Measurements from ENCODE around the gene DCBLD1. TPM values are rescaled to one million over a fixed set of nuclear protein-coding genes. Genes with fewer than 3 reads are reported as not detected.

Gene DCBLD1
- total RNA-seq, 1 donor from 2014 or later = 19.5 TPM

DNA sequence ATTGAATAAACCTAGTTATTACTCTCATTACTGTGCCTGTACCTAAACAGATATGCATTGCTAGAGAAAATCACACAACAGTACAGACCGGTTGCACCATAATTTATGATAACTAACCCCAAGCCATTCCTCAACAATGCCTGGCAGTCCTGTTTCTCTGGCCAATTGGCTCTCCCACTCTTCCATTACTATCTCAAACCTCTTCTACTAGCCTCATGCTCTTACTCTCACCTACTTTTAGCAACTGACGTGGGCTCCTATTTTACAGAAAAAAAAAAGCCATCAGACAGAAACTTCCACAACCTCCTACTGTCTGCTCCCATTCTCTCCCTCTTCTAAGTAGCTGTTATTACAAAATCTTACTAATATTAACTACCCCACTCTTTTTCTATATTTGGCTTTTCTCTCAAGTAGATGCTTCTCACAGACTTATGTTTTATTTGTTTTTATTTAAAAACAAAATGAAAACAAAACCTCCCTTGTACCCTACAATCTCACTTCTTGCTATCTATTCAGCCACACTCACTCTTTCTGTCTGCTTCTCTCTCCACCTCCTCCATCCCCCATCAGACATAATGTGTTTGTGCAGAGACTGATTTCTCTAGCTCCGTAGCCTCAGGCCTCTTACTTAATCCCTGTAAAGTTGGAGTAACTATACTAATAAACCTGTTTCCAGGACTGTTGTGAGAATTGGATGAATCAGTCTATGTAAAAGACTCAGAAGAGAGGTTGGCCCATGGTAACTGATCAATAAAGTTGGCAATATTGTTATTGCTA is 110.7 kb downstream of the DCBLD1 start:
- DNase-seq (no peak), ATAC-seq (no peak)
- Histone ChIP-seq H3K9me3 (no peaks in the 10 kb centered on the region), H3K4me1 (no peaks in the 10 kb centered on the region), H3K36me3 (peaks cover 18% of the 10 kb centered on the region), H3K27ac (no peak overlapping the region), H3K4me3 (no peak overlapping the region), H3K27me3 (no peaks in the 10 kb centered on the region)
- intact Hi-C loops (cut with DNase I) = no loop called here
- no peak for TF ChIP-seq CTCF (IDR thresholded peaks at IDR 0.05)

DNA sequence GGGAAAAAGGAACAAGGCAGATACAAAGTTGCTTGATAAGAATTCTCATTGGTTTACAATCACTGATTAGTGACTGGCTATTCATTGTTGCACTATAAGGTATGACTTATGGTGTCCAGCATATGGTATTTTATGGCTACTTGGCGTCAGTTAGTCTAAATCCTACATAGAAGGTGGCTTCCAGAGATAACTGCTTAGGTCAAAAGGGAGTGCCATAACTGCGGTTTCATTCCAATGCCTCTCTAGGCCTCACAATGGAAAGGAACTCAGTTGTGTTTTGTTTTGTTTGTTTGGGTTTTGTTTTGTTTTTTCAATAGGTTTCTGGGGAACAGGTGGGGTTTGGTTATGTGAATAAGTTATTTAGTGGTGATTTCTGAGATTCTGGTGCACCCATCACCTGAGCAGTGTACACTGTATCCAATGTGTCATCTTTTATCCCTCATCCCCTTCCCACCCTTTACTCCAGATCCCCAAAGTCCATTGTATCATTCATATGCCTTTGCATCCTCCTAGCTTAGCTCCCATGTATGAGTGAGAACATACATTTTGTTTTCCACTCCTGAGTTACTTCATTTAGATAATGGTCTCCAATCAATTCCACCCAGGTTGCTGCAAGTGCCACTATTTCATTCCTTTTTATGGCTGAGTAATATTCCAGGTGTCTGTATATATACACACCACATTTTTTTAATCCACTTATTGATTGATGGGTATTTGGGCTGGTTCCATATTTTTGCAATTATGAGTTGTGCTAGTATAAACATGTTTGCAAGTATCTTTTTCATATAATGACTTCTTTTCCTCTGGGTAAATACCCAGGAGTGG is 112.8 kb downstream of the DCBLD1 start:
- no peak for ATAC-seq
- no peak for TF ChIP-seq CTCF (IDR thresholded peaks at IDR 0.05)
- H3K36me3 ChIP-seq = peaks cover 1% of the 10 kb centered on the region
- no peak overlapping the region for H3K27ac ChIP-seq
- intact Hi-C loops (cut with DNase I) = no loop called here
- peaks cover 11% of the 10 kb centered on the region for H3K4me1 ChIP-seq
- no peak overlapping the region for H3K4me3 ChIP-seq
- no peaks in the 10 kb centered on the region for H3K27me3 ChIP-seq
- DNase-seq = no peak
- no peaks in the 10 kb centered on the region for H3K9me3 ChIP-seq

- Histone ChIP-seq H3K27ac (no peak overlapping the region), H3K9me3 (no peaks in the 10 kb centered on the region), H3K27me3 (no peaks in the 10 kb centered on the region), H3K4me3 (no peak overlapping the region), H3K4me1 (peaks cover 16% of the 10 kb centered on the region), H3K36me3 (no peaks in the 10 kb centered on the region)
- intact Hi-C loops (cut with DNase I) = no loop called here
- DNase-seq = no peak
- no peak for ATAC-seq
- no peak for TF ChIP-seq CTCF (IDR thresholded peaks at IDR 0.05)
These were observed 115.3 kb downstream of the DCBLD1 start for GRCh38 chr6:117597755-117598154.

Other genes with a start within 250 kb of the DCBLD1 start
- gene VGLL2, start 217.1 kb upstream of the DCBLD1 start, total RNA-seq = not detected
- 163 TPM for gene ROS1, start 56.7 kb upstream of the DCBLD1 start, total RNA-seq
- gene GOPC, start 119.8 kb downstream of the DCBLD1 start, total RNA-seq = 21.5 TPM
- 43.4 TPM for gene NUS1, start 192.8 kb downstream of the DCBLD1 start, total RNA-seq